GM23338 (cell line): ENCODE data around the gene RNF114. TPM values are rescaled to one million over a fixed set of nuclear protein-coding genes. Genes with fewer than 3 reads are reported as not detected.

ENCODE experiments used
- ATAC-seq: fragments of 200-7000 bp; cut with Tn5 transposase; 3 replicates; pipeline ENCODE4 v1.9.1; 2020
- DNase-seq: peaks from one replicate; pipeline ENCODE4 v3.0.0-alpha.2; 2015; ENCODE audit warnings: low spot score
- H2AFZ ChIP-seq: fragments of 200-600 bp; sonication (generic); 2 replicates; pipeline ENCODE4 v1.8.0; 2016; ENCODE audit warnings: antibody characterized with exemption, mild to moderate bottlenecking, moderate library complexity
- H3F3A ChIP-seq: fragments of 200-600 bp; sonication (generic); replicated peaks from 2 replicates; pipeline ENCODE4 v1.8.0; 2017; ENCODE audit warnings: antibody characterized with exemption, mixed run types, low read depth
- H3K27ac ChIP-seq: fragments of 200-600 bp; sonication (generic); 2 replicates; pipeline ENCODE4 v1.6.1; 2016; ENCODE audit warnings: low read depth
- H3K27me3 ChIP-seq: fragments of 200-600 bp; sonication (generic); 2 replicates; pipeline ENCODE4 v1.8.0; 2016; ENCODE audit warnings: mild to moderate bottlenecking, mixed run types, moderate library complexity; ENCODE audit not compliant: insufficient read depth
- H3K36me3 ChIP-seq: fragments of 200-600 bp; sonication (generic); 2 replicates; pipeline ENCODE4 v1.8.0; 2016; ENCODE audit warnings: mild to moderate bottlenecking; ENCODE audit not compliant: insufficient read depth
- H3K4me1 ChIP-seq: fragments of 200-600 bp; sonication (generic); 2 replicates; pipeline ENCODE4 v1.8.0; 2016; ENCODE audit warnings: mild to moderate bottlenecking, moderate library complexity; ENCODE audit not compliant: insufficient read depth
- H3K4me2 ChIP-seq: fragments of 200-600 bp; sonication (generic); 2 replicates; pipeline ENCODE4 v1.7.1; 2017; ENCODE audit warnings: mixed run types
- H3K4me3 ChIP-seq: fragments of 200-600 bp; sonication (generic); 2 replicates; pipeline ENCODE4 v1.6.1; 2016; ENCODE audit warnings: mixed run types
- H3K79me2 ChIP-seq: fragments of 200-600 bp; sonication (generic); replicated peaks from 2 replicates; pipeline ENCODE4 v1.8.0; 2017; ENCODE audit warnings: mild to moderate bottlenecking; ENCODE audit not compliant: insufficient read depth
- H3K9me2 ChIP-seq: fragments of 200-600 bp; sonication (generic); 2 replicates; pipeline ENCODE4 v1.8.0; 2017; ENCODE audit not compliant: insufficient read depth
- H4K20me1 ChIP-seq: fragments of 200-600 bp; sonication (generic); replicated peaks from 2 replicates; pipeline ENCODE4 v1.8.0; 2017; ENCODE audit warnings: mild to moderate bottlenecking; ENCODE audit not compliant: insufficient read depth
- H3K27ac Mint-ChIP-seq: 2 replicates; pipeline ENCODE4 v1.8.0; 2020; ENCODE audit warnings: inconsistent platforms, mild to moderate bottlenecking, moderate library complexity, mixed read lengths
- H3K27me3 Mint-ChIP-seq: 3 replicates; pipeline ENCODE4 v1.8.0; 2022; ENCODE audit warnings: low read depth, mild to moderate bottlenecking, moderate library complexity, mixed read lengths, inconsistent platforms; ENCODE audit not compliant: insufficient read depth, poor library complexity
- H3K36me3 Mint-ChIP-seq: 3 replicates; pipeline ENCODE4 v1.8.0; 2021; ENCODE audit warnings: low read depth, mild to moderate bottlenecking, inconsistent platforms, moderate library complexity, mixed read lengths
- H3K4me1 Mint-ChIP-seq: 3 replicates; pipeline ENCODE4 v1.8.0; 2020; ENCODE audit warnings: mild to moderate bottlenecking, inconsistent platforms, mixed read lengths
- H3K4me3 Mint-ChIP-seq: 3 replicates; pipeline ENCODE4 v1.8.0; 2021; ENCODE audit warnings: moderate library complexity, mild to moderate bottlenecking, inconsistent platforms, mixed read lengths
- H3K9me3 Mint-ChIP-seq: 3 replicates; pipeline ENCODE4 v1.8.0; 2020; ENCODE audit warnings: moderate library complexity, mild to moderate bottlenecking, inconsistent platforms, mixed read lengths
- CREB1 ChIP-seq: fragments of 250-450 bp; sonication (Bioruptor Pico); IDR thresholded peaks from 2 replicates; pipeline ENCODE4 v1.5.0; 2020; ENCODE audit warnings: low read depth, mild to moderate bottlenecking, moderate library complexity
- CTCF ChIP-seq, 2 experiments: fragments of 200-600 bp in 1 of 2; sonication (generic) in 1 of 2; conservative IDR thresholded peaks; 2 replicates each; pipeline versions ENCODE4 v1.5.1 to v1.6.1; 2016 to 2017; ENCODE audit warnings: antibody characterized with exemption in 2 of 2, low read depth in 2 of 2, mild to moderate bottlenecking in 2 of 2, moderate library complexity in 1 of 2
- ETS1 ChIP-seq: IDR thresholded peaks from 2 replicates; pipeline ENCODE4 v1.6.1; 2016; ENCODE audit warnings: antibody characterized with exemption
- EZH2 ChIP-seq: fragments of 200-600 bp; sonication (generic); IDR thresholded peaks from one replicate; pipeline ENCODE4 v1.8.0; 2017; ENCODE audit warnings: antibody characterized with exemption, mild to moderate bottlenecking, low read depth; ENCODE audit not compliant: unreplicated experiment
- EZH2phosphoT487 ChIP-seq: fragments of 200-600 bp; sonication (generic); IDR thresholded peaks from one replicate; pipeline ENCODE4 v1.8.1; 2018; ENCODE audit warnings: antibody characterized with exemption; ENCODE audit not compliant: unreplicated experiment
- JUNB ChIP-seq: IDR thresholded peaks from one replicate; pipeline ENCODE4 v1.6.1; 2016; ENCODE audit warnings: antibody characterized with exemption; ENCODE audit not compliant: unreplicated experiment
- NANOG ChIP-seq: IDR thresholded peaks from 2 replicates; pipeline ENCODE4 v1.6.1; 2016; ENCODE audit warnings: antibody characterized with exemption, borderline replicate concordance
- REST ChIP-seq: IDR thresholded peaks from one replicate; pipeline ENCODE4 v1.6.1; 2018; ENCODE audit warnings: antibody characterized with exemption; ENCODE audit not compliant: unreplicated experiment
- STAT1 ChIP-seq: IDR thresholded peaks from one replicate; pipeline ENCODE4 v1.6.1; 2016; ENCODE audit warnings: antibody characterized with exemption; ENCODE audit not compliant: unreplicated experiment
- ZNF114 ChIP-seq: fragments of 250-450 bp; sonication (Bioruptor Pico); IDR thresholded peaks from 2 replicates; pipeline ENCODE4 v1.5.0; 2020; ENCODE audit warnings: mild to moderate bottlenecking, moderate library complexity
- ZNF331 ChIP-seq: fragments of 250-450 bp; sonication (Bioruptor Pico); IDR thresholded peaks from 2 replicates; pipeline ENCODE4 v1.5.0; 2020; ENCODE audit warnings: low read depth, mild to moderate bottlenecking, moderate library complexity
- ZNF462 ChIP-seq: fragments of 250-450 bp; sonication (Bioruptor Pico); IDR thresholded peaks from 2 replicates; pipeline ENCODE4 v1.5.0; 2020; ENCODE audit warnings: mild to moderate bottlenecking, moderate library complexity
- polyA plus RNA-seq: library from polyadenylated mRNA; unstranded; fragments of >200 nt; fragmentation: Nextera tagmentation; extraction: Ambion mirVana; gene quantifications from 2 replicates; pipeline ENCODE4 v1.2.1, GENCODE V29; 2016
- total RNA-seq: library from RNA; depleted of rRNA; stranded (reverse); fragments of >200 nt; shearing (Covaris generic); gene quantifications from 2 replicates; pipeline ENCODE4 v1.2.3, GENCODE V29; 2014

RNF114 gene
- total and polyA plus RNA-seq, 2 experiments from 2014 or later: 155 to 279 TPM

- H3K4me1 Mint-ChIP-seq: peaks cover 41% of the 10 kb centered on the region
Observed at GRCh38 chr20:49892260-49892659, 43.9 kb upstream of the RNF114 start.

More at GRCh38 chr20:49892260-49892659, 43.9 kb upstream of the RNF114 start:
- Mint-ChIP-seq H3K4me3 (no peak overlapping the region), H3K27me3 (peaks cover 17% of the 10 kb centered on the region), H3K27ac (no peak overlapping the region), H3K36me3 (peaks cover 2% of the 10 kb centered on the region; the same call in 1 of the 3 replicates), H3K9me3 (no peaks in the 10 kb centered on the region)
- Histone ChIP-seq H3K9me2 (no peaks in the 10 kb centered on the region), H3K4me3 (no peak overlapping the region), H4K20me1 (no peaks in the 10 kb centered on the region), H3K4me2 (no peak overlapping the region), H3K36me3 (no peaks in the 10 kb centered on the region), H3K79me2 (no peaks in the 10 kb centered on the region), H2AFZ (no peak overlapping the region), H3K4me1 (peaks cover 10% of the 10 kb centered on the region), H3F3A (no peaks in the 10 kb centered on the region), H3K27ac (no peak overlapping the region), H3K27me3 (no peaks in the 10 kb centered on the region)
- TF ChIP-seq CREB1 (CRISPR knock-in tag) (no peak), EZH2 (no peak), ETS1 (no peak), STAT1 (no peak), CTCF (conservative IDR thresholded peaks at IDR 0.05; ENCODE audit: low read depth in 2 of 2) (no peak), NANOG (no peak), EZH2phosphoT487 (no peak), JUNB (no peak), REST (no peak), ZNF331 (CRISPR knock-in tag) (no peak), ZNF114 (CRISPR knock-in tag) (no peak), ZNF462 (CRISPR knock-in tag) (no peak)
- no peak for DNase-seq
- no peak for ATAC-seq
